ENCODE results near the gene PAFAH1B1.

The PAFAH1B1 gene

DNA sequence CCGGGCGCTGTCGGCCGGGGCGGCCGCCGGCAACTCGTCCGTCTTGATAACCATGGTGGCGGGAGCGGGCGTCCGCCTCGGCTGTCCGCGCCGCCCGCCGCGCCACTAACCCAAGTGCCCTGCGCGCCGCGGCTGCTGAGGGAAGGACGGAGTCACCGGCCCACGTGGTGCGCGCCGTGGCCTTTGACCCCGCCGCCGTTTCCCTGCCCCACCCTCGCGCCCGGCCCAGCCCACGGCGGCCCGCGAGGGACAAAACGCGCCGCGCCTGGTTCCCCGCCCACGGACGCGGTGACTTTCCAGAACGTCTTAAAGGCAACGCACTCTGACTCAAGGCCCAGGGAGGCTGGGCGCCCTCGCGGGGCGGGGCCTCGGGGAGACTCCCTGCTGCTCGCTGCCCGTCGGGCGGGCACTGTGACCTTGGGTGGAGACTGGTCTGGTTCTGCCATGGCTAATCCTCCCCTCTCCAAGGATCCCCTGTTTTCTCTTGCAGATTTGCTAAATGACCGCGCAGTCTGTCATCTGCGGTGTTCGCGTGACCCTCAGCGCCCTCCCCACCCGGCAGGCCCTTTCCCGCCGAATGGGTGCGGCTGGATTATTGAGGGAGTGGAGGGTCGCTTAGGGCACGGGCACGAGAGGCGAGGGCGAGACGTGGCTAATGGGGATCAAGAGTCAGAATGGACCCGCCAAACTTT is 118.3 kb downstream of the PAFAH1B1 start, which contains the start of gene CLUH:
CLUH (minus strand) TSS at position 157 of the 692 bp plus-strand sequence; CDS start at position 54, 103 bp downstream.
- H3K9me3 ChIP-seq (ENCODE audit: control insufficient read depth, insufficient read depth, low read length) = no peaks in the 10 kb centered on the region
- H3K9ac ChIP-seq (ENCODE audit: low read depth, low read length) = peak within 1 kb of the TSS; percentile 80
- H3K36me3 ChIP-seq (ENCODE audit: insufficient read depth, low read length) = no peaks in the 10 kb centered on the region
- H3K4me1 ChIP-seq (ENCODE audit: insufficient read depth, low read length) = peaks cover 29% of the 10 kb centered on the region; the same call in 1 of the 2 replicates

DNA sequence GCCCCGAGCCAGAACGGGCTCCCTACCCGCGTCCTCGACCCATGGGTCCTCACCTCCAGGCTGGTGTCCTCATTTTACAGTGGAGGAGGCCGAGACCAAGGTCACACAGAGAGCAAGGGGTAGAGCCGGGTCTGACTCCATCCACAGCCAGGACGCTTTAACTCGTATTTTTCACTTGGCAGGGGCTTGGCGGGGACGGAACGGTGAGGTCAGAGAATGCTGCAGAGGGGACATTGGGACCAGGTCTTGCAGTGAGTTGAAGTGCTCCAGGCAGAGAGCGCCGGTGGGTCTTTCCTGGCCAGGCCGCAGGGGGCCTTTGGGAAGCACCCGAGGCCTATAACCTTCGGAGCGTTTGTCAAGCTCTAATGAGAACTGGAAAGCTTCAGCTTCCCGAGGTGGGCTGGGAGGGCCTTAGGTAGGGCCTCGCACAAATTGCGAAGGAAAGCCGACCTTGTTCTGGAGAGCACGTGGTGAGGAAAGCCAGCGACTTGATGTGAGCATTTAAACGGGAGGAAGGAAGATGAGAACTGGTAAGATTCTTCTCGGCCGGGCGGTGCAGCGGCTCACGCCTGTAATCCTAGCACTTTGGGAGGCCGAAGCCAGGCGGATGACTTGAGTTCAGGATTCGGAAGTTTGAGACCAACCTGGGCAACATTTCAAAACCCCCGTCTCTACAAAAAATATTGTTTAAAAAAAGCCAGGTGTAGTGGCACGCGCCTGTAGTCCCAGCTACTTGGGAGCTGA is 119.0 kb downstream of the PAFAH1B1 start:
- peak overlapping the region; percentile 80; the same call in 1 of the 2 replicates for H3K9ac ChIP-seq (ENCODE audit: low read depth, low read length)
- no peaks in the 10 kb centered on the region for H3K36me3 ChIP-seq (ENCODE audit: insufficient read depth, low read length)
- peaks cover 29% of the 10 kb centered on the region; the same call in 1 of the 2 replicates for H3K4me1 ChIP-seq (ENCODE audit: insufficient read depth, low read length)
- H3K9me3 ChIP-seq (ENCODE audit: control insufficient read depth, insufficient read depth, low read length) = no peaks in the 10 kb centered on the region

DNA sequence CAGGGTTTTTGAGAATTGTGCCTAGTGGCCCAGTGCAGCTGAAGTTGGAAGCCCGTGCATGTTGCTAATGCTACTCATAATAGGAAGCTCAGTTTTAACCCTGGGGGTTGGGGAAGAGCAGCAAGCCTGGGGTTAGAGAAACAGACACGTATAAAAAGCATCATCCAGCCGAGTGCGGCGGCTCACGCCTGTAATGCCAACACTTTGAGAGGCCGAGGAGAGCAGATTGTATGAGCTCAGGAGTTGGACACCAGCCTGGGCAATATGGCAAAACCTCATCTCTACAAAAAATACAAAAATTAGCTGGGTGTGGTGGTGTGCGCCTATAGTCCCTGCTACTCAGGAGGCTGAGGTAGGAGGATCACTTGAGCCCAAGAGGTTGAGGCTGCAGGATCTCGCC is 120.4 kb downstream of the PAFAH1B1 start:
- Histone ChIP-seq H3K9ac (ENCODE audit: low read depth, low read length) (no peak overlapping the region), H3K9me3 (ENCODE audit: control insufficient read depth, insufficient read depth, low read length) (no peaks in the 10 kb centered on the region), H3K36me3 (ENCODE audit: insufficient read depth, low read length) (no peaks in the 10 kb centered on the region), H3K4me1 (ENCODE audit: insufficient read depth, low read length) (peaks cover 22% of the 10 kb centered on the region; the same call in 1 of the 2 replicates)

DNA sequence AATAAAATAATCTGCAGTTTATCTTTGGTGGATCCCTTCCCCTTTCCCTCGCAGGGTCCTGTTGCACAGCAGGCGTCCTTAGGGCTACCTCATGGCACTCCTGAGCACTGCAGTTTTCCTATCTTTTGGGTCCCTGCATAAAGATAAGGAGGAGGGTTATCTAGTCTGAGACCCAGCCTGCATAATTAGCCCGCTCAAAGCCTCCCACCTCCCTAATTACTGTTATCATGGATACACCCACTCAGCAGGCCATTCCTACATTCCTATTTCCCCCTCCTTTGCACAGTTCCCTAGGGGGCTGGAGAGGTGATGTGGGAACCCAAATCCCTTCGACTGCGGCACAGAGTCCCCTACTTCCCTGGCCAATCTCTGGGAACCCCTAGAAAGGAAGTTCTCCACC is 123.2 kb downstream of the PAFAH1B1 start:
- Histone ChIP-seq H3K9ac (ENCODE audit: low read depth, low read length) (no peak overlapping the region), H3K36me3 (ENCODE audit: insufficient read depth, low read length) (no peaks in the 10 kb centered on the region), H3K9me3 (ENCODE audit: control insufficient read depth, insufficient read depth, low read length) (no peaks in the 10 kb centered on the region), H3K4me1 (ENCODE audit: insufficient read depth, low read length) (peaks cover 16% of the 10 kb centered on the region; the same call in 1 of the 2 replicates)

DNA sequence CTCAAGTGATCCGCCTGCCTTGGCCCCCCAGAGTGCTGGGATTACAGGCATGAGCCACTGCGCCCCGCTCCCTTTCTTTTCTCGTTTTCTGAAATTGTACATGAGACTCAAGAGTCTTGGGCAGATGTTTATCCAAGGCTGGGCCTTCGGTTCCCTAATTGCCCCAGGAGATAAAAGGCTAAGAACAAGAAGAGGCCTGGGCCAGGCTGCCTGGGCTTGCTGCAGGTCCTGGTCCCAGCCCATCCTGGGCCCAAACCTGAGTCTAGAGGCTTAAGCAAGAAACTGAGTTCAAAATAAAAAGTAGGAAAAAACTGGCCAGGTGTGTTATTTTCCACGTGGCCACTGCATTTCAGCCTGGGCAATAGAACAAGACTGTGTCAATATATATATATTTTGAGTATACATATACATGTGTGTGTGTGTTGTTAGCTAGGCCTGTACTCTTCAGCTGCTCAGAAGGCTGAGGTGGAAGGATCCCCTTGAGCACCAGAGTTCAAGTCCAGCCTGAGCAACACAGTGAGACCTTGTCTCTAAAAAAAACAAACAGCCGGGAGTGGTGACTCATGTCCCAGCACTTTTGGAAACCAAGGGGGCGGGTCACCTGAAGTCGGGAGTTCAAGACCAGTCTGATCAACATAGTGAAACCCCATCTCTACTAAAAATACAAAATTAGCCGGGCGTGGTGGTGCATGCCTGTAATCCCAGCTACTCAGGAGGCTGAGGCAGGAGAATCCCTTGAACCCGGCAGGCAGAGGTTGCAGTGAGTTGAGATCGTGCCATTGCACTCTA is 124.9 kb downstream of the PAFAH1B1 start:
- H3K9ac ChIP-seq (ENCODE audit: low read depth, low read length) = no peak overlapping the region
- H3K4me1 ChIP-seq (ENCODE audit: insufficient read depth, low read length) = peaks cover 19% of the 10 kb centered on the region; the same call in 1 of the 2 replicates

DNA sequence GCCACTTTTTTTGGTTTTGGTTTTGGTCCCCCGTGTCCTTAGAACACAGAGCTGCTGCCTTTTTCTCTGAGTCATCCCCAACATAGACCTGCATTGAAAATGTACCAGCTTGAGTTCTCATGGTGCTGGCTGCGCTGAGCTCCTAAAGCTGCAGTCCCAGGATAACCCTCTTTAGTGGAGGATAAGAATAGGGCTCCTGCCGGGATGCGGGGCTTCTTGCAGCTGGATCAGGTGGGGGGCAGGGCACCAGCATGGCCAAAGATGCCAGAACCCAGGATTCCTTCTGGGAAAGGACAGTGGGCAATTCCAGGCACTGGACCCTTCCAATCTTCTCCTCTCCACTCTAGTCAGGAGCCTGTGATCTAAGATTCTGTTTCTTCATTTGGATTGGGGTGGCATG is 126.4 kb downstream of the PAFAH1B1 start:
- peaks cover 19% of the 10 kb centered on the region; the same call in 1 of the 2 replicates for H3K4me1 ChIP-seq (ENCODE audit: insufficient read depth, low read length)
- H3K9me3 ChIP-seq (ENCODE audit: control insufficient read depth, insufficient read depth, low read length) = no peaks in the 10 kb centered on the region
- no peak overlapping the region for H3K9ac ChIP-seq (ENCODE audit: low read depth, low read length)
- H3K36me3 ChIP-seq (ENCODE audit: insufficient read depth, low read length) = no peaks in the 10 kb centered on the region

More for the DNA sequence above, 124.9 kb downstream of the PAFAH1B1 start:
- no peaks in the 10 kb centered on the region for H3K36me3 ChIP-seq (ENCODE audit: insufficient read depth, low read length)
- no peaks in the 10 kb centered on the region for H3K9me3 ChIP-seq (ENCODE audit: control insufficient read depth, insufficient read depth, low read length)

DNA sequence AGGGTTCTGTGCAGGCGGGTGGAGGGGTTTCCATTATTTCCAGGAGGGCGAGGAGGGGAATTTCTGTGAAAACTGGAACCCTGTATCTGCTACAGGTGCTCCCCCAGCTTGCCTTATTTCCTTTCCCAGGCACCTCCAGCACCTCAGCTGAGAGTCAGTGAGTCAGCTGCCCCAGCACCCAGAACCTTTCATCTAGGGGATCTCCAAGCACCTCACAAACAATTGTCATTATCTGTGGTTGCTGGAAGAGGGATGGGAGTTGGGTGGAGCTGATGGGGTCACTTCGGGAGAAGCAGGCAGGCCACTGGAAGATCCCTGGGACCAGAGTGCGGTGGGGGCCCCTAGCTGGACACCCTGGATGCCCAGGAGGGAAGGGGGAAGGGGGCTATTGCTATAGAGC is 128.1 kb downstream of the PAFAH1B1 start:
- H3K36me3 ChIP-seq (ENCODE audit: insufficient read depth, low read length) = no peaks in the 10 kb centered on the region
- no peaks in the 10 kb centered on the region for H3K9me3 ChIP-seq (ENCODE audit: control insufficient read depth, insufficient read depth, low read length)

DNA sequence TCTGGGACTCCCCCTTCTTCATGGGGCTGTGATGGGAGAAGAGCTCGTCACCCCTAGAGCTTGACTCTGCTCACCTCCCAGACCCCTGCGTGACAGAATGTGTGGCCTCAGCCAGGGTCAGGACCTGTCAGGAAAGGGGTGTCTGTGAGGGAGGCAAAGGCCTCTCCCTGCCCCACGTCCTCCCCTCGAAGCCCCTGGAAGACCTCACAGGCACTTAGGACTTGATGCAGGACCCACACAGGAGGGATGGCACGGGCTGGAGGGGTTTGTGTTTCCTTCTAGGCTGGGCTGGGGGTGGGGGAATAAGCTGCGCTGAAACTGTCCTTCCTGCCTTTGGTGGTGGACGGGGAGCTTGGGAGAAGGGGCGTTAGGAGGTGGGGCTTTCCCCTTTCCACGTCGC is 129.2 kb downstream of the PAFAH1B1 start:
- H3K9me3 ChIP-seq (ENCODE audit: control insufficient read depth, insufficient read depth, low read length) = no peaks in the 10 kb centered on the region
- peaks cover 14% of the 10 kb centered on the region; the same call in 1 of the 2 replicates for H3K4me1 ChIP-seq (ENCODE audit: insufficient read depth, low read length)
- no peak overlapping the region for H3K9ac ChIP-seq (ENCODE audit: low read depth, low read length)

More for the DNA sequence above, 128.1 kb downstream of the PAFAH1B1 start:
- H3K4me1 ChIP-seq (ENCODE audit: insufficient read depth, low read length) = peaks cover 17% of the 10 kb centered on the region; the same call in 1 of the 2 replicates
- no peak overlapping the region for H3K9ac ChIP-seq (ENCODE audit: low read depth, low read length)

DNA sequence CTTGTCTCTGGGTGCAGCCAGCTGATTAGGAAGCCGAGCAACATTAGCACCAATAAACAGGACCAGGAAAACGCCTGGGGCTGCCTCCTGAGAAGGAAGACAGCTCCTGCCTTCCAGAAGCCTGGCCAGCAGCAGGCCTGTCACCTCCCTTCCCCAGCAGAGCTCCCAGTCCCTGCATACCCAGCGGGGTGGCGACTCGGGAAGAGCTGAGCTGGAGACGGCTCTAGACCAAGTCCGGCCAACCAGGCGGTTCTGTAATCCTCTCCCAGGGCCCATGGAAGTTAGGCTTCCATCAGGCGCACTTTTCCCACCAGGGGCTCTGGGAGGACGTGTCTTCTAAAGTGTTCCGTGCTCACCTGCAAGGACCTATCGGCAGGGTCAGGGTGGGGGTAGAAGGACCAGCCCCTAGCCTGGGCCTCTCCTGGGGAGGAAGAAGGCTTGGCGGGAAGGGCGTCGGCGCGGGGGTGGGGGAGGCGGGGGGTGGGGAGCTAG is 130.1 kb downstream of the PAFAH1B1 start:
- no peaks in the 10 kb centered on the region for H3K9me3 ChIP-seq (ENCODE audit: control insufficient read depth, insufficient read depth, low read length)
- peaks cover 11% of the 10 kb centered on the region; the same call in 1 of the 2 replicates for H3K4me1 ChIP-seq (ENCODE audit: insufficient read depth, low read length)
- peak overlapping the region; percentile 47 for H3K9ac ChIP-seq (ENCODE audit: low read depth, low read length)
- H3K36me3 ChIP-seq (ENCODE audit: insufficient read depth, low read length) = no peaks in the 10 kb centered on the region

More for the DNA sequence above, 129.2 kb downstream of the PAFAH1B1 start:
- H3K36me3 ChIP-seq (ENCODE audit: insufficient read depth, low read length) = no peaks in the 10 kb centered on the region

DNA sequence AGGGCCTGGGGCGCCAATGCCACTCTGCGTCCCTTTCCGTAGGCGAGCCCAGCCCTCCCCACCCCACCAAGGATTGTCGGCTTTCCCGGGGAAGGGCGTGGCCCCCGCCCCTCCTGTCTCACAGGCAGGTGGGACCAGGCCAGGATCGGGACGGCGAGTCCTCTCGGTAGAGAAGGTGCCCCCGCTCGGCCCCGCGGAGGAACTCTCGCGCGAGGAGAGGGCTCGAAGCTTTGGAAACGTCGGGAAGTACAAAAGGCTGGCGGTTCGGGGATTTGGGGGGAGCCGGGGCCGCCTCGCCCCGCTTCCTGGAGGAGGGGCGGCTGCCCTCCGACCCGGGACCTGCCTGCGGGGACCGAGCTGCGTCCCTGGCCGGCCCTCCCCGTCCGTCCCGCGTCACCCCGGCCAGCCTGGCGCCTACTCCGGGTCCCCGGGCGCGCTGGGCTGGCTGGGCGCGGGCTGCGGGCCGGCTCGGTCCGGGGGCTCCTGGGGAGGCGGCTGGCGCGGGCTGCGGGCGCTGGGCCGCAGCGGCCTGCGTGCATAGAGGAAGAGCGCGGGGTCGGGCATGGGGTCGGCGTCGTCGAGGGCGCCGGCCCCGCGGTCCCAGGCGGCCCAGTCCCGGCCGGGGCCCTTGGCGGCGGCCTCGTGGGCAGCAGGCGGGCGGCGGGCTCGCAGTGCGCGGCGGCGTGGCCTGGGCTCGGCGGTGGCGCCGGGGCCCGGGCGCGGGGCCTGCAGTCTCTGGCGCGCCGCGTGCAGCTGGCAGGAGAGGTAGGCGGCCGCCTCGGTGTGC is 130.7 kb downstream of the PAFAH1B1 start:
- Histone ChIP-seq H3K9ac (ENCODE audit: low read depth, low read length) (peak overlapping the region; percentile 69), H3K36me3 (ENCODE audit: insufficient read depth, low read length) (no peaks in the 10 kb centered on the region), H3K4me1 (ENCODE audit: insufficient read depth, low read length) (peaks cover 11% of the 10 kb centered on the region; the same call in 1 of the 2 replicates), H3K9me3 (ENCODE audit: control insufficient read depth, insufficient read depth, low read length) (no peaks in the 10 kb centered on the region)

DNA sequence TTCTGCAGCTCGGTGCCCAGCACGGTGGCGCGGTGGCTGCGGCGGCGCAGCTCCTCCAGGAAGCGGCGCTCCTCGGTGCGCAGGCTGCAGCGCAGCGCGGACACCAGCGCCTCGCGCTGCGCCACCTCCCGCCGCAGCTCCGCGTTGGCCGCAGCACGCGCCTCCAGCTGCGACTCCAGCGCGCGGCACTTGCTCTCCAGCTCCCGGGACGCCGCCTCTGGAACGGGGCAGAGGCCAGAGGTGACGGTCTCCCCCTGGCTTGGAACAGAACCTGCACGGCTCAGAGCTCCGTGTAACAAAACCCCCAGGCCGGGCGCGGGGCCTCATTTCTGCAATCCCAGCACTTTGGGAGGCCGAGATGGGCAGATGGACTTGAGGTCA is 131.3 kb downstream of the PAFAH1B1 start:
- peak overlapping the region; percentile 69 for H3K9ac ChIP-seq (ENCODE audit: low read depth, low read length)
- H3K4me1 ChIP-seq (ENCODE audit: insufficient read depth, low read length) = peaks cover 8% of the 10 kb centered on the region; the same call in 1 of the 2 replicates
- no peaks in the 10 kb centered on the region for H3K9me3 ChIP-seq (ENCODE audit: control insufficient read depth, insufficient read depth, low read length)
- no peaks in the 10 kb centered on the region for H3K36me3 ChIP-seq (ENCODE audit: insufficient read depth, low read length)

DNA sequence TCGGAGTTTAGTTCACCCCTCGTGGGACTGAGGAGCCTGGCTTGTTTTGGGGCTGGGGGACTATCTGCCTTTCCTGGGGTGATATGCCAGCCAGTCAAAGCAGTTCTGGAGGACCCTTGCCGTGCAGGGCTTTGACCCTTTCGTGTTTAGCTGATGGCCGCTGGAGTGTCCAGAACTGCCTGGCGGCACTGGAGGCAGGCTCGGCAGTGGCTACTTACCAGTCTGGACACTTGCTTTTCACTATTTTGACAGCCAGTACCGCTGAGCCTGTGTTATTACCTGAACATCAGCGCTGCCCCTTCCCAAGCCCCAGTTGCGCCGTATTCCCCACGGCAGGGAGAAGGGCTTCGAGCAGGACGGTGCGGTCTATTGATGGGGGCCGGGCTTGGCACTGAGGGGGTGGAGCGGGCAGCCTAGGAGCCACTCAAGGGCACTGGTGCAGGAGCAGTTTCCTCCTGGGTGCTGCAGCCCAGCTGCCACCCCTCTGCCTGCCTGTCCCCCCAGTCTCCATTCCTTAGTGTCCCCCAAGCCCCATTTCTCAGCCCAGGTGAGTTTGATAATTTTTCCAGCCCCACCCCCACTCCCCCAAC is 137.4 kb downstream of the PAFAH1B1 start:
- Histone ChIP-seq H3K4me1 (ENCODE audit: insufficient read depth, low read length) (no peaks in the 10 kb centered on the region), H3K9ac (ENCODE audit: low read depth, low read length) (no peak overlapping the region), H3K9me3 (ENCODE audit: control insufficient read depth, insufficient read depth, low read length) (no peaks in the 10 kb centered on the region), H3K36me3 (ENCODE audit: insufficient read depth, low read length) (no peaks in the 10 kb centered on the region)

DNA sequence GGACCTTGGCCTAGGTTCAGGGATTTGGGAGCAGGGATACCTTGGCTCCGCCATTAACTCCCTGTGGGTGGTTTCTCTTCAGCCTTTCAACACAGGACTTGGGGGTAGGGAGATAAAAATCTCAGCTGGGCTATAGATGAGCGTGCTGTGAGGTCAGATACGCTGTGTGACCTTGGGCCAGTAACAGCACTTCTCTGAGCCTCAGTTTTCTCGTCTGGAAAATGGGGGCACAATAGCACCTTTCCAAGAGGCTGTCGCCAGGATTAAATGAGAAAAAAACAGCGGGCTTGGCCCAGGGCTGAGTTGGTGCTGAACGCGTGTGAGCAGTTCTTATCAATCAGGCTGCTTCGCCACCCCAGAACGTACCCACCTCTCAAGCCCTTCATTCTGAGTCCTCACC is 138.4 kb downstream of the PAFAH1B1 start:
- Histone ChIP-seq H3K4me1 (ENCODE audit: insufficient read depth, low read length) (no peaks in the 10 kb centered on the region), H3K36me3 (ENCODE audit: insufficient read depth, low read length) (no peaks in the 10 kb centered on the region), H3K9me3 (ENCODE audit: control insufficient read depth, insufficient read depth, low read length) (no peaks in the 10 kb centered on the region), H3K9ac (ENCODE audit: low read depth, low read length) (no peak overlapping the region)

All from ES-I3 (cell line).